Immature natural killer cell (primary cell): ENCODE measurements around the gene CGB8. TPM values are rescaled to one million over a fixed set of nuclear protein-coding genes. Genes with fewer than 3 reads are reported as not detected.
A peak's percentile ranks its signal among the peaks of the same experiment; 100 is the strongest.
"Not testable (repeated sequence)": the region's sequence is repeated elsewhere in the genome, so short reads cannot be mapped to it uniquely, and the experiment has no call there.

Source experiments
- DNase-seq, 3 donors: peaks; one replicate each; pipeline ENCODE4 v3.0.0; 2022; ENCODE audit warnings: mixed read lengths in 1 of 3
- H3K27ac Mint-ChIP-seq, 6 donors: one replicate each; pipeline ENCODE4 v1.8.0; 2020; ENCODE audit warnings: mixed read lengths in 6 of 6, mild to moderate bottlenecking in 5 of 6, inconsistent platforms in 4 of 6, moderate library complexity in 3 of 6
- H3K27me3 Mint-ChIP-seq, 3 donors: one replicate each; pipeline ENCODE4 v1.8.0; 2020 to 2021; ENCODE audit warnings: low read depth in 3 of 3, mild to moderate bottlenecking in 3 of 3, mixed read lengths in 3 of 3, moderate library complexity in 3 of 3, inconsistent platforms in 1 of 3
- H3K36me3 Mint-ChIP-seq, 3 donors: one replicate each; pipeline ENCODE4 v1.8.0; 2020; ENCODE audit warnings: mixed read lengths in 3 of 3, inconsistent platforms in 2 of 3, mild to moderate bottlenecking in 2 of 3
- H3K4me1 Mint-ChIP-seq, 2 donors: one replicate each; pipeline ENCODE4 v1.8.0; 2020; ENCODE audit warnings: inconsistent platforms in 2 of 2, mild to moderate bottlenecking in 2 of 2, mixed read lengths in 2 of 2, moderate library complexity in 1 of 2
- H3K4me3 Mint-ChIP-seq, 5 donors: one replicate each; pipeline ENCODE4 v1.8.0; 2020; ENCODE audit warnings: mild to moderate bottlenecking in 5 of 5, mixed read lengths in 5 of 5, inconsistent platforms in 3 of 5, moderate library complexity in 3 of 5
- H3K9me3 Mint-ChIP-seq, 6 donors: one replicate each; pipeline ENCODE4 v1.8.0; 2020; ENCODE audit warnings: mild to moderate bottlenecking in 6 of 6, mixed read lengths in 6 of 6, inconsistent platforms in 4 of 6, moderate library complexity in 3 of 6
- polyA plus RNA-seq, 3 donors: library from polyadenylated mRNA; unstranded; fragments of 300-500 nt; fragmentation: Illumina TruSeq; gene quantifications; one replicate each; pipeline ENCODE4 v1.2.3, GENCODE V29; 2021

CGB8 gene
- polyA plus RNA-seq, 3 donors from 2014 or later, result not detected

- H3K4me1 Mint-ChIP-seq, H3K36me3 Mint-ChIP-seq, H3K27me3 Mint-ChIP-seq, H3K9me3 Mint-ChIP-seq, H3K4me3 Mint-ChIP-seq: not testable (repeated sequence)
- peak within 1 kb of the TSS in 1 of 6 donors; percentile 4 for H3K27ac Mint-ChIP-seq
- DNase-seq, result peak; percentile 25 to 39 (median 31)
These were observed 17.1 kb downstream of the CGB8 start, which contains the start of gene CGB2 for GRCh38 chr19:49031642-49032301. Gene CGB2 (plus strand): TSS chr19:49031890. CDS start chr19:49032096, 206 bp downstream.

GRCh38 chr19:49030323-49030722 lies 18.6 kb downstream of the CGB8 start:
- not testable (repeated sequence) for H3K4me1 Mint-ChIP-seq, H3K9me3 Mint-ChIP-seq, H3K4me3 Mint-ChIP-seq, H3K27me3 Mint-ChIP-seq, H3K36me3 Mint-ChIP-seq, DNase-seq, H3K27ac Mint-ChIP-seq

GRCh38 chr19:49029749-49030148 lies 19.2 kb downstream of the CGB8 start:
- not testable (repeated sequence) for H3K27ac Mint-ChIP-seq, H3K4me3 Mint-ChIP-seq, H3K27me3 Mint-ChIP-seq

GRCh38 chr19:49028686-49029085 lies 20.2 kb downstream of the CGB8 start:
- H3K27ac Mint-ChIP-seq, H3K36me3 Mint-ChIP-seq, H3K4me1 Mint-ChIP-seq: not testable (repeated sequence)

More at GRCh38 chr19:49029749-49030148, 19.2 kb downstream of the CGB8 start:
- not testable (repeated sequence) for H3K9me3 Mint-ChIP-seq, H3K4me1 Mint-ChIP-seq, H3K36me3 Mint-ChIP-seq, DNase-seq

GRCh38 chr19:49025599-49025998 lies 23.3 kb downstream of the CGB8 start:
- DNase-seq, H3K4me3 Mint-ChIP-seq, H3K27ac Mint-ChIP-seq: not testable (repeated sequence)

More at GRCh38 chr19:49028686-49029085, 20.2 kb downstream of the CGB8 start:
- not testable (repeated sequence) for H3K9me3 Mint-ChIP-seq, DNase-seq, H3K27me3 Mint-ChIP-seq, H3K4me3 Mint-ChIP-seq

GRCh38 chr19:49025088-49025487 lies 23.8 kb downstream of the CGB8 start:
- H3K4me1 Mint-ChIP-seq, result not testable (repeated sequence)

More at GRCh38 chr19:49025599-49025998, 23.3 kb downstream of the CGB8 start:
- not testable (repeated sequence) for H3K9me3 Mint-ChIP-seq, H3K4me1 Mint-ChIP-seq, H3K27me3 Mint-ChIP-seq, H3K36me3 Mint-ChIP-seq

GRCh38 chr19:49024233-49024632 lies 24.7 kb downstream of the CGB8 start, which contains the start of gene CGB3:
Gene CGB3 (minus strand): TSS chr19:49024333. CDS start chr19:49023971, 362 bp downstream.
- H3K9me3 Mint-ChIP-seq, H3K27ac Mint-ChIP-seq, H3K27me3 Mint-ChIP-seq, H3K36me3 Mint-ChIP-seq, H3K4me3 Mint-ChIP-seq, DNase-seq: not testable (repeated sequence)
- peaks cover 9 to 16% of the 10 kb centered on the region in 2 donors for H3K4me1 Mint-ChIP-seq

More at GRCh38 chr19:49025088-49025487, 23.8 kb downstream of the CGB8 start:
- DNase-seq, H3K9me3 Mint-ChIP-seq, H3K36me3 Mint-ChIP-seq, H3K27ac Mint-ChIP-seq, H3K27me3 Mint-ChIP-seq, H3K4me3 Mint-ChIP-seq: not testable (repeated sequence)

GRCh38 chr19:49022116-49022515 lies 26.8 kb downstream of the CGB8 start:
- H3K4me1 Mint-ChIP-seq, result peaks cover 23 to 26% of the 10 kb centered on the region in 2 donors
- H3K9me3 Mint-ChIP-seq, result no peaks in the 10 kb centered on the region
- H3K4me3 Mint-ChIP-seq, result no peak overlapping the region
- H3K27ac Mint-ChIP-seq, result no peak overlapping the region
- no peak for DNase-seq
- H3K27me3 Mint-ChIP-seq, result peaks cover 0 to 11% (median 0%) of the 10 kb centered on the region in 3 donors
- no peaks in the 10 kb centered on the region for H3K36me3 Mint-ChIP-seq

- Mint-ChIP-seq H3K27me3 (peaks cover 0 to 11% (median 0%) of the 10 kb centered on the region in 3 donors), H3K9me3 (no peaks in the 10 kb centered on the region), H3K36me3 (no peaks in the 10 kb centered on the region), H3K4me1 (peaks cover 25 to 26% of the 10 kb centered on the region in 2 donors), H3K4me3 (peak overlapping the region in 2 of 5 donors; percentile 4 to 11), H3K27ac (peak overlapping the region in 3 of 6 donors; percentile 2 to 42 (median 42))
- DNase-seq, result no peak
These were observed 27.7 kb downstream of the CGB8 start for GRCh38 chr19:49020931-49021895.

GRCh38 chr19:49020342-49020741 lies 28.6 kb downstream of the CGB8 start:
- Mint-ChIP-seq H3K4me1 (peaks cover 25 to 26% of the 10 kb centered on the region in 2 donors), H3K4me3 (peak overlapping the region in 3 of 5 donors; percentile 9 to 84 (median 20)), H3K27me3 (peaks cover 0 to 11% (median 0%) of the 10 kb centered on the region in 3 donors), H3K9me3 (no peaks in the 10 kb centered on the region), H3K27ac (no peak overlapping the region), H3K36me3 (no peaks in the 10 kb centered on the region)
- no peak for DNase-seq

GRCh38 chr19:49019242-49019932 lies 29.5 kb downstream of the CGB8 start:
- H3K9me3 Mint-ChIP-seq, result no peaks in the 10 kb centered on the region
- H3K4me1 Mint-ChIP-seq, result peaks cover 25 to 26% of the 10 kb centered on the region in 2 donors
- peak; percentile 56 to 62 (median 57) for DNase-seq
- H3K4me3 Mint-ChIP-seq, result peak overlapping the region; percentile 82 to 91 (median 90)
- H3K36me3 Mint-ChIP-seq, result no peaks in the 10 kb centered on the region
- H3K27me3 Mint-ChIP-seq, result peaks cover 0 to 11% (median 0%) of the 10 kb centered on the region in 3 donors
- H3K27ac Mint-ChIP-seq, result peak overlapping the region in 5 of 6 donors; percentile 4 to 63 (median 49)

GRCh38 chr19:49018388-49019241 lies 30.3 kb downstream of the CGB8 start:
- DNase-seq, result peak; percentile 16 to 31 (median 30)
- H3K4me1 Mint-ChIP-seq, result peaks cover 25 to 26% of the 10 kb centered on the region in 2 donors
- H3K4me3 Mint-ChIP-seq, result peak overlapping the region; percentile 82 to 91 (median 90)
- H3K36me3 Mint-ChIP-seq, H3K9me3 Mint-ChIP-seq: not testable (repeated sequence)
- H3K27me3 Mint-ChIP-seq, result peaks cover 0 to 11% (median 0%) of the 10 kb centered on the region in 3 donors
- H3K27ac Mint-ChIP-seq, result peak overlapping the region in 5 of 6 donors; percentile 4 to 63 (median 49)
